ENCODE results near the gene MUS81. TPM values are rescaled to one million over a fixed set of nuclear protein-coding genes. Genes with fewer than 3 reads are reported as not detected.

MUS81 gene, protein sequence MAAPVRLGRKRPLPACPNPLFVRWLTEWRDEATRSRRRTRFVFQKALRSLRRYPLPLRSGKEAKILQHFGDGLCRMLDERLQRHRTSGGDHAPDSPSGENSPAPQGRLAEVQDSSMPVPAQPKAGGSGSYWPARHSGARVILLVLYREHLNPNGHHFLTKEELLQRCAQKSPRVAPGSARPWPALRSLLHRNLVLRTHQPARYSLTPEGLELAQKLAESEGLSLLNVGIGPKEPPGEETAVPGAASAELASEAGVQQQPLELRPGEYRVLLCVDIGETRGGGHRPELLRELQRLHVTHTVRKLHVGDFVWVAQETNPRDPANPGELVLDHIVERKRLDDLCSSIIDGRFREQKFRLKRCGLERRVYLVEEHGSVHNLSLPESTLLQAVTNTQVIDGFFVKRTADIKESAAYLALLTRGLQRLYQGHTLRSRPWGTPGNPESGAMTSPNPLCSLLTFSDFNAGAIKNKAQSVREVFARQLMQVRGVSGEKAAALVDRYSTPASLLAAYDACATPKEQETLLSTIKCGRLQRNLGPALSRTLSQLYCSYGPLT
- total RNA-seq, result 38.2 and 48.4 TPM in 2 replicates

DNA sequence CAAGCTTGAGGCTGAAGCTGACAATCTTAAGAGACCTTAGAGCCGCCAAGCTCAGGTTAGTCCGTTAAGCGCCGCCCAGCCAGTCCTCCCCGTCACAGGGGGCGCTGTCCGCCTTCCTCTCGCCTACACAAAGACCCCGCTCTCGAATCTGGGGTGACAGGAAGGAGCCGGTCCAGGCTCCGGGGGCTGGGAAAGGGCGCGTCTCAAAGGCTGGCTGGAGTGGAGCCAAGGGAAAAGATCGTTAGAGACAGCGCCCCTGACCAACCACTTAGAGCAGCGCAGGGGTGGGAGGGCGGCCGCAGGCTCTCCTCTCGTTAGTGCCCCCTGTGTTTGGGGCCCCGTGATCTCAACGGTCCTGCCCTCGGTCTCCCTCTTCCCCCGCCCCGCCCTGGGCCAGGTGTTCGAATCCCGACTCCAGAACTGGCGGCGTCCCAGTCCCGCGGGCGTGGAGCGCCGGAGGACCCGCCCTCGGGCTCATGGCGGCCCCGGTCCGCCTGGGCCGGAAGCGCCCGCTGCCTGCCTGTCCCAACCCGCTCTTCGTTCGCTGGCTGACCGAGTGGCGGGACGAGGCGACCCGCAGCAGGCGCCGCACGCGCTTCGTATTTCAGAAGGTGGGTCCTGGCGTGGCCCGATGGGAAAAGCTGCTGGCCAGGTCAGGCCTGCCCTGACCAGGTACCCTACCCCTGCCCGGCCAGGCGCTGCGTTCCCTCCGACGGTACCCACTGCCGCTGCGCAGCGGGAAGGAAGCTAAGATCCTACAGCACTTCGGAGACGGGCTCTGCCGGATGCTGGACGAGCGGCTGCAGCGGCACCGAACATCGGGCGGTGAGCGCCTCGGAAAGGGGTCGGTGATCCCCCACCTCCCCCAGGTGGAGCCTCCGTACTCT is at the start of gene MUS81:
Gene MUS81 (plus strand): TSS at position 156 of the 887 bp plus-strand sequence. CDS start 321 bp downstream, at position 477.

DNA sequence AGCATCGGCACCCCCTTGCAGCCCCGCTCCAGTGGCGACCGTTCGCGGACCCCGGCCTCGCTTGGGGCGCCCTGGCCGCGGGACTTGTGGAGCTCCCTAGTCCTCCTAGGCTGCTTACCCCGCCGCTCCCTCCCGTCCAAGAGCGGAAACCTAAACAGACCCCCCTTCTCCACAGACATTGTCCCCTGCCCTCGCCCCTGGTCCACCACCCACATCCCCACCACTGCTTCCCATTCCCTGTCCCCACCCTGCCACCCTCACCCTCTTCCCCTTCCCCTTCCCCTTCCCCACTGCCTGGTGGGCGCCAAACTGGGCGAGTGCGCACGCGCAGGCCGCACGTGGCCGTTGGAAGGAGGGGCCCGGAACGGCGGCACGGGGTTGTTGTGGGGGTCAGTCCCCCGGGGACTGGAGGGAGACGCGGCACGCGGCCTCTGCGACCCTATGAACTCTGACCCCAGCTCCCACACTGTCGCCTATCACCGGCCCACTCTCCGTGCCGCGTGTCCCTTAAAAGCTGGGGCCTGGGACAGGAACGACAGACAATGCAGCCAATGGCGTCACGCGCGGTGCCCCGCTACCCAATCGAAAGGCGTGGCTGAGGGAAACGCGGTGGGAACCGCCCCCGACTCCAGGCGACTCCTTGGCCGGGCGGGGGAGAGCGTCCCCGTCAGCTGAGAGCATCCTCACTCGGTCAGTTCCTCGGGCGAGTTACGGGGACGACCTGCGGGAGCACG is 26.8 kb upstream of the MUS81 start, which contains the start of gene SNX32:
Gene SNX32 (plus strand): TSS at position 667 of the 734 bp plus-strand sequence. CDS start 103 bp downstream, outside the sequence.

DNA sequence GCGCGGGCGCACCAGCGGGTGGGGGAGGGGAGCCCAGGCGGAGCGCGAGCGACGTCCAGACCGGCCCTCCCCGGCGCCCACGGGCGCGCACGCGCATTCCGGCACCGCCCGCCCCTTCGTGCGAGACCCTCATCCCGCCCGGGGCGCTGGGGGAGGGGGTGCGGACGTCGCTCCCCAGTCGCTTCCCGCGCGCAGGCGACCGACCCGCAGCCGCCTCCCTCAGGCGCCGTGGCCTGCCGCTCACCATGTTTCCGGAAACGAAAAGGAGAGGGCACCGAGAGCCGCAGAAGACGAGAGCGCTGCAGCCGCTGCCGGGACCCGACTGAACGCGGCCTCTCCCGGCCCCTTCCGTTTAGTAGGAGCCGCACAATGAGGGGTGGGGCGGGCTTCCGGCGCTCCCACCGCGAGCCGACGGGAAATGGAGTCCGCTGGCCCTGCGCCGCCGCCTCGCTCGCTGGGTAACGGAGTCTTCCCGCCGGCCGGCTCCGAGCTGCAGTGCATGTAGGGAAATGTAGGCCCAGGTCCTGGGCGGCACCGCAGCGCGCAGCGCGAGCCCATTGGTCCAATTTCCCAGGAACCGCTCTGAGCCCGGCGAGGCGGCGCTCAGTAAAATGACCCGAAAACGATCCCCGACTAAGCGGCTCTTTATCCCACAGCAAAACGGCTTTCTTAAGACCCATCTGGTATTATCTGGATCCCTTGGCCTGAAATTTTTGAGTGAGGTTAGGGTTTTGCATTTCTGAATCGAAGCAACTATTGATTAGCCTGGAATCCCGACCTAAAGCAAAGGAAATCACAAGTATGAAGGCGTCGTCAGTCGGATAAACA is 2.2 kb upstream of the MUS81 start, which contains the start of gene CFL1:
Gene CFL1 (minus strand): TSS at position 328 of the 828 bp plus-strand sequence. CDS start 81 bp downstream, at position 247.

DNA sequence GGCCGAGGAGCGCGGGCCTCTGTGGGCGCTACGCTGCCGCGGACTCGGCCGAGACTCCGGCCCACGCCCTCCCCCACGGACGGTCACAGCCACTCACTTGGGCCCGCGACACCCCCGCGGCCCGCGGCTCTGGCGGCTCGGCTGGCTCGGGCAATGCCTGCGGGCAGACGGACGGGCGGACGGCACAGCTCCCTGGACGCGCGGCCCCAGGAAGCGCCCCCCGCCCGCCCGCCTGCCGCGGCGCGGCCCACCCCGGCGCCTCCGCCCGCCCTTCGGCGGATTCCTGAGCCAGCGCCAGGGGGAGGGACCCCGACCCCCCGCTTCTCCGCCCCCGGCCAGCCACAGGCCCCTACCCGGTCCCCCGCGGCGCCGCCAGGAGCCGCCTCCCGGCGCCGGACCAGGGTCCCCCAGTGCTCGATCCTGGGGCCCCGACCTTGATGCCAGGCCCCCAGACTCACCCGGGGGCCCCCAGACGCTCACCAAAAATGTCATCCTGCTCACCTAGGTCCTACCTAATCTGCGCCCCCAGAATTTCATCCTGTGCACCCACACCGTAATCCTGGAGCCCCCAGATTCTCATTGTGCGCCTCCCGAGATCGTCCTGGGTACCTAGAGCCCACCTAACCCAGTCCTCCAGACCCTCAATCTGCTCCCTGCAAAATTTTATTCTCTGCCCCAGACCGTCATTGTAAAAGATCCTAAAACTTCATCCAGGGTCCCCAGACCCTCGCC is 12.5 kb downstream of the MUS81 start, which contains the start of gene EFEMP2:
Gene EFEMP2 (minus strand): TSS at position 215 of the 732 bp plus-strand sequence. CDS start 446 bp downstream, outside the sequence.

DNA sequence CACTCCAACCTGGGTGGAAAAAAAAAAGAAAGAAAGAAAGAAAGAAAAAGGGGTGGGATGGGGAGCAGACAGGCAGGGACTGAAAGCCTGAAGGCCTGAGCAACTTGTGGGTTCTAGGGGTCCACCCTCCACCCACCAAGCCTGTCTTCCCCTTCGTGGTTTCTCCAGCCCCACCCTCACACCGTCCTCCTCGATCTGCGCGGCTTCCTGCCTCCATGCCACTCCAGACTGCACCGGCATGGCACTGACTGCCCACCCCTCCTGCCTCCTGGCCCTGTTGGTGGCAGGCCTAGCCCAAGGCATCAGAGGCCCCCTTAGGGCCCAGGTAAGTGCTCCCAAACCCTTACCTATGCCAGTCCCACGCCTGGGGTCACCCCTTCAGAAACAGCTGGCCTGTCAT is 19.4 kb downstream of the MUS81 start, which contains the start of gene CTSW:
Gene CTSW (plus strand): TSS at position 221 of the 400 bp plus-strand sequence. CDS start 18 bp downstream, at position 239.

DNA sequence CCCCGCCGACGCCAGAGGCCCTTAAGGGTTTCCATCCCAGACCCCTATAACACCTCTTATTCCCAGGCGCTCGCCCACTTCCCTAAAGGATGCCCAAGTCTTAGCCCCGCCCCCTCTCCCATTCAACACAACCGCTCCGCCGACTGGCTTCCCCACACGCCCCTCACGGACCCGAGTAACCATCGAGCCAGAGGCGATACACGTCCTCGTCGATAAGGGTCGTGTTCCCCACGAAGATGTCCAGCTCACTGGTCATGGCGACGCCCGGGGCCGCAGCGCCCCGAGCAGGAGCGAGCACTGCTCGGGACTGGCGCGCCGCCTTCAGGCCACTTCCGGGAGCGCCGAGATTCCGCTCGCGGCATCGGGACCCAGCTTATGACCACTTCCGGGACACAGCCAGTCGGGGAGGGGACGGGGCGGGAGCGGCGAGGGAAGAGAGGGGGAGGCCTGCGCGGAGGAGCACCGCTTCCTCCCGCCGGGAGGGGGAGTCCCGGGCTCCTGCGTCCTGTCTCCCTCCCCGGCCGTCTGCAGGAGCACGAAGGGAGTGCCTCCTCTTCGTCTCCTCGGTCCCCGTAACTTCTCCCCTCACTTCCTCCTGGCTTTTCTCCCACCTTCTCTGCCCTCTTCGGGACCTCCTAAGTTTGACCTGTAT is 28.1 kb downstream of the MUS81 start, which contains the start of gene FIBP:
Gene FIBP (minus strand): TSS at position 309 of the 652 bp plus-strand sequence. CDS start 53 bp downstream, at position 256.

DNA sequence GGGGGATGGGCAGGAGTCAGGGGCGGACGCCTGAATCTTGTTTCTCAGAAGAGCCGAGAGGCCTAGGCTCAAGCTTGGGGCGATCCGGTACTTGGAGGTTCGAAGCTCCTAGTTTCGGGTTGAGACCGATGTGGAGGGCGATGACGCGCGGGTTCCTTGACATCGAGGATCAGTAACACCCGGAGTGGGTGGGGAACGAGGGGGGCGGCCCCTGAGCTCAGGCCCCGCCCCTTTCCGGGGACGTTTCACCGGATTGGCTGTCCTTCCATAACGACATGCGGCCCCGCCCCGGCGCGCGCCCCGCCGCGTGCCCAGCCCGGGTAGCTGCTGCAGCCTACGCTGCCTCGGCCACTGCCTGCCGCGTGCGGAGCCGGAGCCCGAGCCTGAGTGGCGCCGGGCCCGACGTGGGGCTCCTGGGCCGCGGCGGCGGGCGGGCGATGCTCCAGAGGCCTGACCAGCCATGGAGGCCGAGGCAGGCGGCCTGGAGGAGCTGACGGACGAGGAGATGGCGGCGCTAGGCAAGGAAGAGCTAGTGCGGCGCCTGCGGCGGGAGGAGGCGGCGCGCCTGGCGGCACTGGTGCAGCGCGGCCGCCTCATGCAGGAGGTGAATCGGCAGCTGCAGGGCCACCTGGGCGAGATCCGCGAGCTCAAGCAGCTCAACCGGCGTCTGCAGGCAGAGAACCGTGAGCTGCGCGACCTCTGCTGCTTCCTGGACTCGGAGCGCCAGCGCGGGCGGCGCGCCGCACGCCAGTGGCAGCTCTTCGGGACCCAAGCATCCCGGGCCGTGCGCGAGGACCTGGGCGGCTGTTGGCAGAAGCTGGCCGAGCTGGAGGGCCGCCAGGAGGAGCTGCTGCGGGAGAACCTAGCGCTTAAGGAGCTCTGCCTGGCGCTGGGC is 30.3 kb downstream of the MUS81 start, which contains the start of gene CCDC85B:
Gene CCDC85B (plus strand): TSS at position 350 of the 895 bp plus-strand sequence. CDS start 111 bp downstream, at position 461.

DNA sequence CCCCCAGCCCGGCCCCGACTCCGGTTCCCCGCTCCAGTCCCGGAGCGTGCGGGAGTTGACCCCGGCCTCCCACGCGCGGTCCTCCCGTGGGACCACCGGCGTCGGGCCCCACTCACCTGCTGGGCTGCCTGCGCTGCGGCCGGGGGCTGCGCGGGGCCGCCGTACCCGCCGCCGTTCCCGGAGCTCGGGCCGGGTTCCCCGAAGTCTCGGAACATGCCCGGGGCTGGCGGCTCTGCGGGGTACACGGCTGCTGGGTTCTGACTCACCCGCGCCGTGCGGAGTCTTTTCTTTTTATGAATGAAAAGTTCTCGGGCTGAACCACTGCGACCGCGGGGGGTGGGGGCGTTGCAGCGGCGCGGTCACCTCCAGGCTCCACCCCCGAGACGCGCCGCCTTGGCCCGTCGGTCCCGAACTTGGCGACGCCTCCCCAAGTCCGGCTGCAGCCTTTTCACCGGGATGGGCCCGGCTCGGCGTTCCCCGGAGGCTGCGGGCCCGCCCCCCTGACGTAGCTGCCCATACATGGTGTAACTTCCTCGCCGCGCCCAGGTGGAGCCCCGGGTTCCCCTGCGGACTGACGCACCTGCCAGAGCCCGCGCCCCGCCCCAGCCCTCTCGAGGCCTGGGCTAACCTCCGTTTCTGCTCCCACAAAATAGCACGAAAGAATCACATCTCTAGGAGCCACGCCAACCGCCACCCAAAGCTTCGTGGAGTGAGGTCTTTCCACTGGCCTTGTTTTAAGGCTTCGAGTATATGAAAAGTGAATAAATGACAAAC is 40.1 kb downstream of the MUS81 start, which contains the start of gene FOSL1:
Gene FOSL1 (minus strand): TSS at position 264 of the 774 bp plus-strand sequence. CDS start 49 bp downstream, at position 215.

Other genes with a start within 250 kb of the MUS81 start
- 23.8 and 23.9 TPM in 2 replicates for gene MAP3K11, start 246.2 kb upstream of the MUS81 start, total RNA-seq
- 12.7 and 14.7 TPM in 2 replicates for gene PCNX3, start 244.7 kb upstream of the MUS81 start, total RNA-seq
- 11.9 and 13.9 TPM in 2 replicates for gene SIPA1, start 222.3 kb upstream of the MUS81 start, total RNA-seq
- 20.2 and 20.7 TPM in 2 replicates for gene RELA, start 197.5 kb upstream of the MUS81 start, total RNA-seq
- gene KAT5, start 148.2 kb upstream of the MUS81 start, total RNA-seq, result 50.4 and 53.0 TPM in 2 replicates
- 42.2 and 42.3 TPM in 2 replicates for gene RNASEH2C, start 139.6 kb upstream of the MUS81 start, total RNA-seq
- gene AP5B1, start 79.5 kb upstream of the MUS81 start, total RNA-seq, result 4.9 and 5.5 TPM in 2 replicates
- gene OVOL1, start 73.4 kb upstream of the MUS81 start, total RNA-seq, result not detected in 2 replicates
- 0.37 and 0.40 TPM in 2 replicates for gene SNX32, start 26.5 kb upstream of the MUS81 start, total RNA-seq
- 1,495 and 1,569 TPM in 2 replicates for gene CFL1, start 2.3 kb upstream of the MUS81 start, total RNA-seq
- 78.6 and 82.4 TPM in 2 replicates for gene EFEMP2, start 12.4 kb downstream of the MUS81 start, total RNA-seq
- 0.12 TPM in 1 of 2 replicates, not detected in the other for gene CTSW, start 19.4 kb downstream of the MUS81 start, total RNA-seq
- gene FIBP, start 28.0 kb downstream of the MUS81 start, total RNA-seq, result 221 and 262 TPM in 2 replicates
- gene CCDC85B, start 30.2 kb downstream of the MUS81 start, total RNA-seq, result 80.3 and 83.5 TPM in 2 replicates
- 24.0 and 32.9 TPM in 2 replicates for gene FOSL1, start 40.0 kb downstream of the MUS81 start, total RNA-seq
- gene C11orf68, start 58.6 kb downstream of the MUS81 start, total RNA-seq, result 25.0 and 26.1 TPM in 2 replicates
- 574 and 841 TPM in 2 replicates for gene DRAP1, start 59.0 kb downstream of the MUS81 start, total RNA-seq
- gene TSGA10IP, start 85.0 kb downstream of the MUS81 start, total RNA-seq, result 0.13 TPM in 1 of 2 replicates, not detected in the other
- gene SART1, start 101.3 kb downstream of the MUS81 start, total RNA-seq, result 52.0 and 80.1 TPM in 2 replicates
- 32.6 and 36.8 TPM in 2 replicates for gene EIF1AD, start 141.7 kb downstream of the MUS81 start, total RNA-seq
- gene BANF1, start 142.1 kb downstream of the MUS81 start, total RNA-seq, result 16.5 and 25.9 TPM in 2 replicates
- 3.3 and 7.6 TPM in 2 replicates for gene CST6, start 151.6 kb downstream of the MUS81 start, total RNA-seq
- 0.13 and 0.19 TPM in 2 replicates for gene CATSPER1, start 166.0 kb downstream of the MUS81 start, total RNA-seq
- gene GAL3ST3, start 188.7 kb downstream of the MUS81 start, total RNA-seq, result not detected in 2 replicates
- 127 and 134 TPM in 2 replicates for gene SF3B2, start 191.9 kb downstream of the MUS81 start, total RNA-seq
- gene PACS1, start 209.8 kb downstream of the MUS81 start, total RNA-seq, result 23.9 and 47.6 TPM in 2 replicates

All from aortic smooth muscle cell (primary cell).